Skeletal muscle tissue (tissue), 4 donors: ENCODE measurements around the gene TMEM255B. TPM values are rescaled to one million over a fixed set of nuclear protein-coding genes. Genes with fewer than 3 reads are reported as not detected.

Experiments used
- H3K27ac ChIP-seq: one replicate; pipeline ENCODE4 v1.7.0; 2013; ENCODE audit warnings: mild to moderate bottlenecking, low read depth, low read length, inconsistent platforms
- H3K27me3 ChIP-seq, 3 donors: one replicate each; pipeline ENCODE4 v1.7.0; 2013; ENCODE audit warnings: low read length in 3 of 3; ENCODE audit not compliant: control insufficient read depth in 3 of 3, insufficient read depth in 3 of 3
- H3K36me3 ChIP-seq, 3 donors: one replicate each; pipeline ENCODE4 v1.7.0; 2013; ENCODE audit warnings: low read length in 3 of 3; ENCODE audit not compliant: control insufficient read depth in 3 of 3, insufficient read depth in 3 of 3
- H3K4me1 ChIP-seq, 3 donors: one replicate each; pipeline ENCODE4 v1.7.0; 2013; ENCODE audit warnings: low read length in 3 of 3, mild to moderate bottlenecking in 3 of 3; ENCODE audit not compliant: control insufficient read depth in 3 of 3, insufficient read depth in 3 of 3
- H3K4me3 ChIP-seq, 3 donors: one replicate each; pipeline ENCODE4 v1.7.0; 2013; ENCODE audit warnings: low read length in 3 of 3
- H3K9ac ChIP-seq, 3 donors: one replicate each; pipeline ENCODE4 v1.7.0; 2013; ENCODE audit warnings: low read length in 3 of 3, mild to moderate bottlenecking in 3 of 3, moderate library complexity in 2 of 3, low read depth in 1 of 3
- H3K9me3 ChIP-seq, 3 donors: one replicate each; pipeline ENCODE4 v1.7.0; 2013; ENCODE audit warnings: low read length in 3 of 3; ENCODE audit not compliant: control insufficient read depth in 3 of 3
- total RNA-seq: library from RNA; depleted of rRNA; stranded (reverse); fragments of >200 nt; gene quantifications from one replicate; pipeline ENCODE4 v1.2.3, GENCODE V29; 2014
- donor health status: Osteomylitis.

Gene TMEM255B
- total RNA-seq, 1 donor from 2014 or later = 2.6 TPM

DNA sequence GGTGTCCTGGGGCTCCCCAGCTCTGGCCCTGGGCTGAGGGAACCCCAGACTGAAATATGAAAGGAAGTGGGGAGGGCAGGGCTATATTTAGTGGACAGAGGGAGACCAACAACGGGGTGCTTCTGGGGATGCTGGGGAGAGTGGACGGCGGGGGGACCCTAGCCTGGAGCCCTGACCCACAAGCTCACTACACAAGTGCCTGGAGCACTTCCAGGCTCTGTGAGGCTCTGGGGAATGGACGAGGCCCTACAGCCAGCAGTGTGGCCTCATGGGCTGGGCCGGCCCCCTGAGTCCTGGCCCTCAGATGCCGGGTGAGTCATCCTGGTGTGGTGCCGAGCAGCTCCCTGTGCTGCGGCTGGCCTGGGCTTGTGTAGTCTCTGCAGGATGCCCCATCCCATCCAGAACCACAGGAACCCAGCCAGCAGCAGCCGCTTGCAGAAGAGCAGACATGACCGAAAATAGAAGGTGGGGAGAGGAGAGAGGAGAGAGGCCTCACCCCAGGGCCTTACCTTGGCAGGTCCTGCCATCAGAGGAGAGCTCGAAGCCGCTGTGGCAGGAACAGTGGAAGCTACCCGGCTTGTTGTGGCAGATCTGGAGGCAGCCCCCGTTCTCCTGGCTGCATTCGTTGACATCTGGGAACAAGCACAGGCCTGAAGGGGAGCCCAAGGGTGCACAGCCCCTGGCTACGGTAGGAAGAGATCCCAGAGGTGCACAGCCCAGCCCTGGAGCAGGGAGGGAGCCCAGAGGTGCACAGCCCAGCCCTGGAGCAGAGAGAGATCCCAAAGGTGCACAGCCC, 78.7 kb downstream of the TMEM255B start:
- peak overlapping the region; percentile 95 for H3K27ac ChIP-seq
- peak overlapping the region; percentile 70 to 80 (median 72) for H3K9ac ChIP-seq
- H3K9me3 ChIP-seq = no peaks in the 10 kb centered on the region
- H3K4me1 ChIP-seq = peaks cover 46 to 54% (median 46%) of the 10 kb centered on the region in 3 donors
- H3K27me3 ChIP-seq = no peaks in the 10 kb centered on the region
- peaks cover 23 to 32% (median 28%) of the 10 kb centered on the region in 3 donors for H3K36me3 ChIP-seq
- peak overlapping the region; percentile 45 to 68 (median 64) for H3K4me3 ChIP-seq

DNA sequence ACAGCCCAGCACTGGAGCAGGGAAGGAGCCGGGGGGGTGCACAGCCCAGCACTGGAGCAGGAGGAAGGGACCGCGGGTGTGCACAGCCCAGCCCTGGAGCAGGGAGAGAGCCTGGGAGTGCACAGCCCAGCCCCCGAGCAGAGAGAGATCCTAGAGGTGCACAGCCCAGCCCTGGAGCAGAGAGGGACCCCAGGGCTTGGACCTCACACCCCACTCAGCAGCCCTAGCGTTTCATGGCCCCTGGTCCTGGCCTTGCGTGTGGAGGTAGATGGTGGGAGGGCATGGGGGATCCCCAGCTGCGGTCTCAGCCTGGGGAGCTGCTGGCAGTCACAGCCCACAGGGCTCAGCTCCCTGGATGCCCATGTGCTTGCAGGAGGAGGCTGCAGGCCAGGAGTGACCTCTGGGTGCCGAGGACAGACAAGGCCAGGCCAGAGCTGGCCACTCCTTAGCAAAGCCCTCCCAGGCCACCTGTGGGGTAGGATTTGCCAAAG, 79.7 kb downstream of the TMEM255B start:
- peaks cover 46 to 54% (median 48%) of the 10 kb centered on the region in 3 donors for H3K4me1 ChIP-seq
- H3K9ac ChIP-seq = peak overlapping the region; percentile 23 to 80 (median 70)
- peak overlapping the region; percentile 95 for H3K27ac ChIP-seq
- H3K4me3 ChIP-seq = peak overlapping the region; percentile 60 to 71 (median 66)
- H3K9me3 ChIP-seq = no peaks in the 10 kb centered on the region
- no peaks in the 10 kb centered on the region for H3K27me3 ChIP-seq
- H3K36me3 ChIP-seq = peaks cover 17 to 22% (median 19%) of the 10 kb centered on the region in 3 donors

DNA sequence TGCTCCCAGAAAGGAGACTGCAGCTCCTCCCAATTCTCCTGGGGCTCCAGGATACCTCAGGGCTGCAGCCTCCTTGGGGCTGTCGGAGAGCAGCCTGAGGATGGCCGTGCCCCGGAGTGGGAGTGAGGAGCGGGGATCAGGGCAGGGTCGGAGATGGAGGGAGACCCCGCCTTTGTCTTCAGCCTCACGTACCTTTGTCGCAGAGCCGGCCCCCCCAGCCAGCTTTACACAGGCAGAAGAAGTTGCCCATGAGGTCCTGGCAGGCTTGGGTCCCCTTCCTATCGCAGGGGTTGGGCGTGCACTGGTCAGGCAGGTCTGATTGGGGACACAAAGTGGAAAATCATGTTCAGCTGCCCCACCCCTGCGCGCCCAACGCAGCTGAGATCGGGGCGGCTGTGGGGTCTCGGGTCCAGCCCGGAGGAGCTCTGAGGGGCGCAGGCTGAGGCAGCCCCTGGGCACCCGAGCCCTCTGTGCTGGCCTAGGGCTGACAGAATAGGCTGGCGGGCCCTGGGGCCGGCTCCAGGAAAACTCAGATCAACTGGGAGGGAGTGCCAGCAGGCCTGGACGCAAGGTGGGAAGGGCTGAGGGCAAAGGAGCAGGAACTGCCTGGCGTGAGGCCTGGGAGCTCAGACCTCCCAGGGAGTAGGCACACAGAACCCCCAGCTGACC, 80.6 kb downstream of the TMEM255B start:
- Histone ChIP-seq H3K27me3 (no peaks in the 10 kb centered on the region), H3K4me1 (peaks cover 46 to 54% (median 53%) of the 10 kb centered on the region in 3 donors), H3K9ac (peak overlapping the region; percentile 40 to 68 (median 56)), H3K4me3 (peak overlapping the region in 1 of 3 donors; percentile 71), H3K27ac (peak overlapping the region; percentile 95), H3K36me3 (peaks cover 13 to 17% (median 16%) of the 10 kb centered on the region in 3 donors), H3K9me3 (no peaks in the 10 kb centered on the region)

DNA sequence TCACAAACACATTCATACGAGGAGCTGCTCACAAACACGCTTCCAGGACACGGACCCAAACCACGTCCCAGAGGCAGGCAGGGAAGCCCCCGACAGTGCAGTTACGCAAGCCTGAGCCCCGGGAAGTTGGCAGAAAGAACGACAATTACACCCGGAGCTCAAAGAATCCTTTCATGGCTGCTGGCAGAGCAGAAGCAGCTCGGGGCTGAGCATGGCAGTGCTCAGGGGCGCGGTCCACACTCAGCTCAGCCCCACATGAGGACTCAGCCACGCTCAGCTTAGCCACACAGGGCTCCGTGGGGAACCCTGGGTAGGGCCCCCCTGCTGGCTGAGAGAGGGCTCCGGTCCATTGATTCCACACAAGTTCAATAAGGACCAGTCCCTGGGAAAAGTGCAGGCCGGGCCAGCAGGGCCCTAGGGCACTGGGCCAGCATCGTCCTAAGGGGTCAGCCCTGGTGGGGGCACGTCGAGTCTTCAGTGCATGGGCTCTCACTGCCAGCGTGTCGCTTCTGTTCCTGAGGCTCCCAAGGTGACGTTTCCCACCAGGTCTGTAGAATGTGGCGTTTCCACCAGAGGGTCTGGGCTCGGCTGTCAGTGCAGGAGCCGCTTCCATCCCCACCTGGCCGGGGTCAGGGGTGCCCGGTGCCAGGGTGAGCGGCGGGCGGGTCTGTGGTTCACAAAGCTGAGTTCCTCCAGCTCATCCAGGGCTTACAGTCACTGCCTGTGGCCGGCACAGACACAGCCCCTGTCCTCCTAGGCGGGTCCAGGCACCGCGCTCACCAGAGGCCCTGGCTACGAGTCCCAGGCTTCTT, 81.7 kb downstream of the TMEM255B start:
- H3K4me3 ChIP-seq = peak overlapping the region in 1 of 3 donors; percentile 29
- H3K9me3 ChIP-seq = no peaks in the 10 kb centered on the region
- H3K4me1 ChIP-seq = peaks cover 48 to 60% (median 55%) of the 10 kb centered on the region in 3 donors
- H3K36me3 ChIP-seq = peaks cover 7 to 15% (median 15%) of the 10 kb centered on the region in 3 donors
- H3K27ac ChIP-seq = peak overlapping the region; percentile 95
- peak overlapping the region in 2 of 3 donors; percentile 43 to 68 for H3K9ac ChIP-seq
- no peaks in the 10 kb centered on the region for H3K27me3 ChIP-seq

DNA sequence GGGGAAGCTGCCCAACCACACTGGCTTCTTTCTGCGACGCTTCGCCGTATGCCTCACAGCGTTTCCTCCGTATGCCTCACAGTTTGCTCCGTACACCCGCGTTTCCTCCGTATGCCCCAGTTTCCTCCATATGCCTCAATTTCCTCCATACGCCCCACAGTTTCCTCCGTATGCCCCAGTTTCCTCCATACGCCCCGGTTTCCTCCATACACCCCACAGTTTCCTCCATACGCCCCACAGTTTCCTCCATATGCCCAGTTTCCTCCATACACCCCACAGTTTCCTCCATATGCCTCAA, 82.3 kb downstream of the TMEM255B start:
- Histone ChIP-seq H3K9me3 (no peaks in the 10 kb centered on the region), H3K4me1 (peaks cover 51 to 64% (median 59%) of the 10 kb centered on the region in 3 donors), H3K4me3 (no peak overlapping the region), H3K27ac (no peak overlapping the region), H3K36me3 (peaks cover 11 to 20% (median 19%) of the 10 kb centered on the region in 3 donors), H3K27me3 (no peaks in the 10 kb centered on the region), H3K9ac (no peak overlapping the region)

DNA sequence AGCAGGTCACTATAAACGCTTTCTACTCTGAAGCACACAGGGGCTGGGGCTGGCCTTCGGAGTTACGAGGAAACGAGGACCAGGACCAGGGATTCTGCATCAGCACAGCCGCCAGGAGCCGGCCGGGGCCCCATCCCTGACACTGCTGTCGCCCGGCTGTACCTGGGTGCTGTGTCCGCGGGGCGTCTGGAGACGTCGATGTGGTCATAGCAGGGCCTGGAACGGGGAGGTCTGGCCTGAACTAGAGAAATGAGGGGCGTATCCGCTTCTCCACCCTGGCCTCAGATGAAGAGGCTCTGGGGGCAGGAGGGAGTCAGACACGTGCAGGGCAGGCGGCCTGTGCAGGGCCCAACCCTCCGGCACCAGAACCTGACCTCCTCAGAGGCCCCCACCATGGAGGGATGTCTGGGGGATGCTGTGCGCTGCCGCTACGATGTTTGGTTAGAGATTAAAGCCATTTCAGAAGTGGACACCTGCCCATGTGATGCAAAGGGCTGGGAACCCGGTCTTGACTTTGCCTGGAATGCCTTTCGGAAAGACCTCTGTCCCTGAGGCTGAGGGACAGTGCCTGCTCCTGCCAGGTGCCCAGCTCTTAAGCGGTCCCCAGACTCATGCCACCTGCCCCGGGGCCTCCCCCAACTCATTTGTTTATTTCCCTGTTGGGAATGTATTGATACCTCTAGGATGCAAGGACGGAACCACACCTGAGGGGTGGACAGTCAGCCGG, 83.5 kb downstream of the TMEM255B start:
- no peak overlapping the region for H3K9ac ChIP-seq
- peaks cover 43 to 56% (median 52%) of the 10 kb centered on the region in 3 donors for H3K4me1 ChIP-seq
- peaks cover 19 to 28% (median 23%) of the 10 kb centered on the region in 3 donors for H3K36me3 ChIP-seq
- H3K27ac ChIP-seq = no peak overlapping the region
- no peak overlapping the region for H3K4me3 ChIP-seq
- H3K9me3 ChIP-seq = no peaks in the 10 kb centered on the region
- H3K27me3 ChIP-seq = no peaks in the 10 kb centered on the region

DNA sequence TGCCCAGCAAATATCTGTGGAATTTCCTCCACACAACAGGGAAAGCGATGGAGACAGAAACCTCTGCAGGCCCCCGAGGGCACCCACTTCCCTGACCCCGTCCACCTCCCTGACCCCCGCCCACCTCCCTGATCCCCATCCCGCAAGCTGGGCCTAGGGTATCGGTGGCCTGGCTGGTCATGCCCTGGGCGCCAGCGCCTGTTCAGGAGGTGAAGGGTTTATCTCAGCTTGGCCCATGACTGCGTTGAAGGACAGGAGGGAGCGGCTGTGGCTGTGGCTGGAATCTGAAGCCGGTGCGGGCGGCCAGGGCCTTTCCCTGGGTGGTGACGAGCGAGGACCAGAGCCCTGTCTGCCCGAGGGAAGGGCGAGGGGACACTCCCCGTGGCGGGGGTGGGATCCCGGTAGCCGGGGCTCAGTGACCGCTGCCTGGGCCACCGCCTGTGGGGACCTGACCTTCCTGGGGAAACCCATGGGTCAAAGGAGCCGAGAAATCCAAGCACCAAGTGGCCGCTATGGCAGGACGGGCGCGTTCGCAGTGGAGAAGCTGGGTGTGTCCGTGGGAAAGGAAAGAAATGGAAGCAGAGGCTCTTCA, 84.1 kb downstream of the TMEM255B start:
- Histone ChIP-seq H3K36me3 (peaks cover 19 to 28% (median 23%) of the 10 kb centered on the region in 3 donors), H3K27me3 (no peaks in the 10 kb centered on the region)

DNA sequence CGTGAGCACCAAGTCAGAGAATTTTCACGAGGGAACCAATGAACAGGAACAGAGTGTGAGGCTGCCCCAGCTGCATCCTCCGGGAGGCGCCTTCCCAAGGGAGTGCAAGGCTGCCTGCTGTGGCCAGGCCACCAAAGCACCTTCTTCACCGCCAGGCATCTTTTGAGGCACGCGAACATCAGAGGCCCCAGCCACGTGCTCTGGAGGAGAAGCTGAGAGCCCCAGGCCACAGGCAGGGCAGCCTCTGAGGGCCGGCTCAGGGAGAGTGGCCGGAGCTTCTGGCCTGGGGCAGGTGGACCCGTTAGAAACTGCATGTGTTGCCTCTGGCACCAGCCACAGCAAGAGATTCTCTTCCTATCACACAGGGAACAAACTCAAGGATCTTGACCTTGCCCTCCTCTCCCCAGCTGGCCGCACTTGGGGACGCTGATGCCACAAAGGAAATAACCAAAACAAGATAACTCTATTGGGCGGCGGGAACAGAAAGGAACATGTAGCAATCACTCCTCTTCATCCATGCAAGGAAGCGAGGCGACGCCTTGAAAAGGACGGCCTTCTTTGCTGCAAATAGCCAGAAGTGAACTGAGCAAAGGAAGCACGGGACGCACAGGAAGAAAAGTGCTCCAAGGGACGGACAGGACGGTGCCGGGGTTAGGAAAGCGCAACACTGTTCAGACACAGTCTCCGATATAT, 85.0 kb downstream of the TMEM255B start:
- Histone ChIP-seq H3K9me3 (no peaks in the 10 kb centered on the region), H3K36me3 (peaks cover 19 to 28% (median 23%) of the 10 kb centered on the region in 3 donors), H3K27me3 (no peaks in the 10 kb centered on the region), H3K9ac (peak overlapping the region in 1 of 3 donors; percentile 25), H3K4me1 (peaks cover 35 to 53% (median 51%) of the 10 kb centered on the region in 3 donors), H3K4me3 (no peak overlapping the region), H3K27ac (no peak overlapping the region)

More for the DNA sequence above, 84.1 kb downstream of the TMEM255B start:
- Histone ChIP-seq H3K4me1 (peaks cover 36 to 53% (median 51%) of the 10 kb centered on the region in 3 donors), H3K4me3 (no peak overlapping the region), H3K9me3 (no peaks in the 10 kb centered on the region), H3K27ac (no peak overlapping the region), H3K9ac (no peak overlapping the region)
